Naive B cell (primary cell): ENCODE data around the gene HOXD13. TPM values are rescaled to one million over a fixed set of nuclear protein-coding genes. Genes with fewer than 3 reads are reported as not detected.

Experiments
- ATAC-seq, 2 donors: fragments of 150-1000 bp; cut with Tn5 transposase; 2 replicates each; pipeline ENCODE4 v1.10.0; 2021; ENCODE audit warnings: low read depth in 2 of 2, mild to moderate bottlenecking in 2 of 2, moderate library complexity in 2 of 2
- DNase-seq: peaks from one replicate; pipeline ENCODE4 v3.0.0; 2022
- H3K27ac Mint-ChIP-seq, 6 donors: one replicate each; pipeline ENCODE4 v1.8.0; 2020 to 2022; ENCODE audit warnings: mild to moderate bottlenecking in 6 of 6, mixed read lengths in 6 of 6, moderate library complexity in 5 of 6, inconsistent platforms in 2 of 6
- H3K27me3 Mint-ChIP-seq, 3 donors: one replicate each; pipeline ENCODE4 v1.8.0; 2021 to 2022; ENCODE audit warnings: mixed read lengths in 3 of 3, mild to moderate bottlenecking in 1 of 3
- H3K36me3 Mint-ChIP-seq, 2 donors: one replicate each; pipeline ENCODE4 v1.8.0; 2020 to 2022; ENCODE audit warnings: mixed read lengths in 2 of 2, inconsistent platforms in 1 of 2, mild to moderate bottlenecking in 1 of 2
- H3K4me1 Mint-ChIP-seq, 3 donors: one replicate each; pipeline ENCODE4 v1.8.0; 2020 to 2022; ENCODE audit warnings: mixed read lengths in 3 of 3, inconsistent platforms in 1 of 3, mild to moderate bottlenecking in 1 of 3, moderate library complexity in 1 of 3
- H3K4me3 Mint-ChIP-seq, 8 donors: one replicate each; pipeline ENCODE4 v1.8.0; 2020 to 2022; ENCODE audit warnings: mild to moderate bottlenecking in 8 of 8, mixed read lengths in 8 of 8, moderate library complexity in 8 of 8, inconsistent platforms in 2 of 8
- H3K9me3 Mint-ChIP-seq, 7 donors: one replicate each; pipeline ENCODE4 v1.8.0; 2020 to 2022; ENCODE audit warnings: mixed read lengths in 7 of 7, mild to moderate bottlenecking in 5 of 7, inconsistent platforms in 2 of 7, moderate library complexity in 1 of 7
- polyA plus RNA-seq, 6 donors: library from polyadenylated mRNA; unstranded; fragments of 300-500 nt; fragmentation: Illumina TruSeq; gene quantifications; one replicate each; pipeline ENCODE4 v1.2.3, GENCODE V29; 2021; ENCODE audit warnings: low read depth in 6 of 6

HOXD13 gene
- polyA plus RNA-seq, 6 donors from 2014 or later, result not detected

- ATAC-seq, result no peak
- no peak for DNase-seq
- peaks cover 0 to 13% (median 11%) of the 10 kb centered on the region in 7 donors for H3K9me3 Mint-ChIP-seq
- peak within 1 kb of the TSS in 3 of 6 donors; percentile 27 to 92 (median 86) for H3K27ac Mint-ChIP-seq
- H3K36me3 Mint-ChIP-seq, result peaks cover 0 to 7% of the 10 kb centered on the region in 2 donors
- peaks cover 74 to 96% (median 89%) of the 10 kb centered on the region in 3 donors for H3K27me3 Mint-ChIP-seq
- H3K4me3 Mint-ChIP-seq, result peak within 1 kb of the TSS in 4 of 8 donors; percentile 33 to 73 (median 46)
- H3K4me1 Mint-ChIP-seq, result peaks cover 16 to 26% (median 25%) of the 10 kb centered on the region in 3 donors
Measured at GRCh38 chr2:176099728-176100546, 7.4 kb downstream of the HOXD13 start, which contains the start of gene HOXD12. TSS of gene HOXD12 (plus strand) at chr2:176099795. CDS start at chr2:176099802, 7 bp downstream.

- H3K36me3 Mint-ChIP-seq, result peaks cover 0 to 7% of the 10 kb centered on the region in 2 donors
Measured at GRCh38 chr2:176100547-176101140, 8.1 kb downstream of the HOXD13 start.

GRCh38 chr2:176101216-176101830, 8.8 kb downstream of the HOXD13 start:
- Mint-ChIP-seq H3K36me3 (peaks cover 0 to 14% of the 10 kb centered on the region in 2 donors), H3K4me1 (peaks cover 28 to 38% (median 37%) of the 10 kb centered on the region in 3 donors), H3K27ac (peak overlapping the region in 2 of 6 donors; percentile 41 to 66), H3K9me3 (peaks cover 0 to 17% (median 8%) of the 10 kb centered on the region in 7 donors), H3K4me3 (peak overlapping the region in 1 of 8 donors; percentile 57), H3K27me3 (peaks cover 72 to 97% (median 93%) of the 10 kb centered on the region in 3 donors)
- DNase-seq (no peak), ATAC-seq (no peak)

More at GRCh38 chr2:176100547-176101140, 8.1 kb downstream of the HOXD13 start:
- DNase-seq (no peak), ATAC-seq (no peak)
- Mint-ChIP-seq H3K27ac (peak overlapping the region in 2 of 6 donors; percentile 66 to 86), H3K4me3 (peak overlapping the region in 4 of 8 donors; percentile 28 to 57 (median 38)), H3K9me3 (peaks cover 0 to 13% (median 8%) of the 10 kb centered on the region in 7 donors), H3K4me1 (peaks cover 22 to 32% (median 32%) of the 10 kb centered on the region in 3 donors), H3K27me3 (peaks cover 72 to 96% (median 89%) of the 10 kb centered on the region in 3 donors)

GRCh38 chr2:176101842-176102241, 9.3 kb downstream of the HOXD13 start:
- Mint-ChIP-seq H3K9me3 (peaks cover 0 to 18% (median 8%) of the 10 kb centered on the region in 7 donors), H3K27ac (peak overlapping the region in 1 of 6 donors; percentile 88), H3K4me1 (peaks cover 26 to 37% (median 34%) of the 10 kb centered on the region in 3 donors), H3K27me3 (peaks cover 69 to 95% (median 92%) of the 10 kb centered on the region in 3 donors), H3K4me3 (peak overlapping the region in 1 of 8 donors; percentile 57), H3K36me3 (peaks cover 0 to 17% of the 10 kb centered on the region in 2 donors)
- ATAC-seq, result no peak
- no peak for DNase-seq

GRCh38 chr2:176102309-176102866, 9.9 kb downstream of the HOXD13 start:
- Mint-ChIP-seq H3K4me3 (peak overlapping the region in 1 of 8 donors; percentile 12), H3K4me1 (peaks cover 22 to 32% (median 31%) of the 10 kb centered on the region in 3 donors), H3K27ac (peak overlapping the region in 1 of 6 donors; percentile 88), H3K9me3 (peaks cover 0 to 18% (median 7%) of the 10 kb centered on the region in 7 donors), H3K36me3 (peaks cover 0 to 17% of the 10 kb centered on the region in 2 donors), H3K27me3 (peaks cover 68 to 90% (median 87%) of the 10 kb centered on the region in 3 donors)
- DNase-seq (no peak), ATAC-seq (no peak)

GRCh38 chr2:176103194-176103593, 10.7 kb downstream of the HOXD13 start:
- ATAC-seq, result no peak
- Mint-ChIP-seq H3K4me1 (peaks cover 16 to 24% (median 24%) of the 10 kb centered on the region in 3 donors), H3K36me3 (peaks cover 0 to 17% of the 10 kb centered on the region in 2 donors), H3K4me3 (peak overlapping the region in 1 of 8 donors; percentile 4), H3K9me3 (peaks cover 0 to 18% (median 6%) of the 10 kb centered on the region in 7 donors), H3K27me3 (peaks cover 60 to 82% (median 79%) of the 10 kb centered on the region in 3 donors), H3K27ac (peak overlapping the region in 1 of 6 donors; percentile 44)
- DNase-seq, result no peak

- Mint-ChIP-seq H3K4me1 (peaks cover 19 to 28% (median 24%) of the 10 kb centered on the region in 3 donors), H3K27me3 (peaks cover 63 to 83% (median 78%) of the 10 kb centered on the region in 3 donors), H3K27ac (peak overlapping the region in 3 of 6 donors; percentile 28 to 47 (median 36)), H3K9me3 (peaks cover 0 to 23% (median 6%) of the 10 kb centered on the region in 7 donors), H3K36me3 (peaks cover 0 to 17% of the 10 kb centered on the region in 2 donors), H3K4me3 (peak overlapping the region in 4 of 8 donors; percentile 15 to 54 (median 16))
- DNase-seq, result no peak
- no peak for ATAC-seq
Measured at GRCh38 chr2:176103742-176104315, 11.3 kb downstream of the HOXD13 start.

GRCh38 chr2:176104316-176105077, 12.0 kb downstream of the HOXD13 start:
- peaks cover 66 to 83% (median 79%) of the 10 kb centered on the region in 3 donors for H3K27me3 Mint-ChIP-seq
- H3K36me3 Mint-ChIP-seq, result peaks cover 3 to 17% of the 10 kb centered on the region in 2 donors
- peak overlapping the region in 3 of 8 donors; percentile 15 to 56 (median 16) for H3K4me3 Mint-ChIP-seq
- DNase-seq (no peak), ATAC-seq (no peak)
- H3K9me3 Mint-ChIP-seq, result peaks cover 0 to 30% (median 7%) of the 10 kb centered on the region in 7 donors
- H3K4me1 Mint-ChIP-seq, result peaks cover 21 to 33% (median 28%) of the 10 kb centered on the region in 3 donors
- peak overlapping the region in 3 of 6 donors; percentile 28 to 83 (median 56) for H3K27ac Mint-ChIP-seq

- Mint-ChIP-seq H3K4me3 (peak overlapping the region in 4 of 8 donors; percentile 15 to 80 (median 42)), H3K9me3 (peaks cover 0 to 32% (median 11%) of the 10 kb centered on the region in 7 donors), H3K36me3 (peaks cover 5 to 17% of the 10 kb centered on the region in 2 donors), H3K27ac (peak overlapping the region in 1 of 6 donors; percentile 83), H3K27me3 (peaks cover 72 to 84% (median 82%) of the 10 kb centered on the region in 3 donors), H3K4me1 (peaks cover 21 to 33% (median 28%) of the 10 kb centered on the region in 3 donors)
- ATAC-seq (no peak), DNase-seq (no peak)
Measured at GRCh38 chr2:176105078-176105729, 12.7 kb downstream of the HOXD13 start.

- peak overlapping the region in 5 of 6 donors; percentile 53 to 95 (median 83) for H3K27ac Mint-ChIP-seq
- H3K36me3 Mint-ChIP-seq, result peaks cover 5 to 17% of the 10 kb centered on the region in 2 donors
- no peak for DNase-seq
- H3K27me3 Mint-ChIP-seq, result peaks cover 76 to 84% (median 76%) of the 10 kb centered on the region in 3 donors
- H3K9me3 Mint-ChIP-seq, result peaks cover 0 to 38% (median 11%) of the 10 kb centered on the region in 7 donors
- ATAC-seq, result no peak
- H3K4me1 Mint-ChIP-seq, result peaks cover 21 to 33% (median 27%) of the 10 kb centered on the region in 3 donors
- H3K4me3 Mint-ChIP-seq, result peak overlapping the region; percentile 62 to 91 (median 80)
Measured at GRCh38 chr2:176105730-176106580, 13.4 kb downstream of the HOXD13 start.
